ENCODE data around the gene FBLN2.

DNA sequence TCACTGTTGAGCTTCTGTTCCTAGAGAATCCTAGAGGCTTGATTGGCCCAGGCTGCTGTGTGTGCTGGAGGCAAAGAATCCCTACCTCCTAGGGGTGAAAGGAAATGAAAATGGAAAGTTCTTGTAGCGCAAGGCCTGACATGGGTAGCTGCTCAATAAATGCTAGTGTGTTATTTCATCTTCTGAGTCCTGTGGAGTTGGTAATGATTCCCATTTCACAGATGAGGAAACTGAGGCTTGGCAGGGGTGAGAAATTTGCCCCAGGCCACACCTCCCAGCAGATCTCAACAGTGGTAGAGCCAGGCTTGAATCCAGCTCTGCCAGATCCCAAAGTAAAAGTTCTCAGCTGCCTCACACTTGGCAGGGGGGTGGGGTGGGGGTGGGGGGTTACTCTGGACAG lies 42.7 kb upstream of the FBLN2 start:
- TF ChIP-seq, protein P1, sequence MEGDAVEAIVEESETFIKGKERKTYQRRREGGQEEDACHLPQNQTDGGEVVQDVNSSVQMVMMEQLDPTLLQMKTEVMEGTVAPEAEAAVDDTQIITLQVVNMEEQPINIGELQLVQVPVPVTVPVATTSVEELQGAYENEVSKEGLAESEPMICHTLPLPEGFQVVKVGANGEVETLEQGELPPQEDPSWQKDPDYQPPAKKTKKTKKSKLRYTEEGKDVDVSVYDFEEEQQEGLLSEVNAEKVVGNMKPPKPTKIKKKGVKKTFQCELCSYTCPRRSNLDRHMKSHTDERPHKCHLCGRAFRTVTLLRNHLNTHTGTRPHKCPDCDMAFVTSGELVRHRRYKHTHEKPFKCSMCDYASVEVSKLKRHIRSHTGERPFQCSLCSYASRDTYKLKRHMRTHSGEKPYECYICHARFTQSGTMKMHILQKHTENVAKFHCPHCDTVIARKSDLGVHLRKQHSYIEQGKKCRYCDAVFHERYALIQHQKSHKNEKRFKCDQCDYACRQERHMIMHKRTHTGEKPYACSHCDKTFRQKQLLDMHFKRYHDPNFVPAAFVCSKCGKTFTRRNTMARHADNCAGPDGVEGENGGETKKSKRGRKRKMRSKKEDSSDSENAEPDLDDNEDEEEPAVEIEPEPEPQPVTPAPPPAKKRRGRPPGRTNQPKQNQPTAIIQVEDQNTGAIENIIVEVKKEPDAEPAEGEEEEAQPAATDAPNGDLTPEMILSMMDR (IDR thresholded peaks at IDR 0.05; ENCODE audit: low read depth, low read length): no peak
- TF ChIP-seq EZH2phosphoT487 (IDR thresholded peaks at IDR 0.05; ENCODE audit: low read depth): no peak
